ENCODE measurements around the gene TMC6.

The TMC6 gene

GRCh38 chr17:78111016-78111726, 17.4 kb downstream of the TMC6 start:
- H3K36me3 ChIP-seq (ENCODE audit: control insufficient read depth, insufficient read depth, low read length): no peaks in the 10 kb centered on the region
- no peak overlapping the region for H3K27ac ChIP-seq (ENCODE audit: low read depth, low read length)
- no peaks in the 10 kb centered on the region for H3K27me3 ChIP-seq (ENCODE audit: control insufficient read depth, insufficient read depth, low read length)
- no peak overlapping the region for H3K4me3 ChIP-seq (ENCODE audit: low read length)
- H3K9ac ChIP-seq (ENCODE audit: low read length): no peak overlapping the region
- no peaks in the 10 kb centered on the region for H3K4me1 ChIP-seq (ENCODE audit: control insufficient read depth, insufficient read depth, low read length)

- no peaks in the 10 kb centered on the region for H3K36me3 ChIP-seq (ENCODE audit: control insufficient read depth, insufficient read depth, low read length)
Measured at GRCh38 chr17:78110363-78111015, 18.1 kb downstream of the TMC6 start.

GRCh38 chr17:78109489-78109761, 19.1 kb downstream of the TMC6 start:
- no peaks in the 10 kb centered on the region for H3K36me3 ChIP-seq (ENCODE audit: control insufficient read depth, insufficient read depth, low read length)
- no peak overlapping the region for H3K27ac ChIP-seq (ENCODE audit: low read depth, low read length)
- no peak overlapping the region for H3K4me3 ChIP-seq (ENCODE audit: low read length)
- H3K27me3 ChIP-seq (ENCODE audit: control insufficient read depth, insufficient read depth, low read length): no peaks in the 10 kb centered on the region
- no peak overlapping the region for H3K9ac ChIP-seq (ENCODE audit: low read length)
- H3K4me1 ChIP-seq (ENCODE audit: control insufficient read depth, insufficient read depth, low read length): peaks cover 2% of the 10 kb centered on the region

More at GRCh38 chr17:78110363-78111015, 18.1 kb downstream of the TMC6 start:
- Histone ChIP-seq H3K27ac (ENCODE audit: low read depth, low read length) (no peak overlapping the region), H3K9ac (ENCODE audit: low read length) (no peak overlapping the region), H3K27me3 (ENCODE audit: control insufficient read depth, insufficient read depth, low read length) (no peaks in the 10 kb centered on the region), H3K4me3 (ENCODE audit: low read length) (no peak overlapping the region), H3K4me1 (ENCODE audit: control insufficient read depth, insufficient read depth, low read length) (peaks cover 2% of the 10 kb centered on the region)

GRCh38 chr17:78108726-78109488, 19.6 kb downstream of the TMC6 start:
- Histone ChIP-seq H3K36me3 (ENCODE audit: control insufficient read depth, insufficient read depth, low read length) (peaks cover 2% of the 10 kb centered on the region), H3K27me3 (ENCODE audit: control insufficient read depth, insufficient read depth, low read length) (no peaks in the 10 kb centered on the region), H3K4me3 (ENCODE audit: low read length) (no peak overlapping the region), H3K4me1 (ENCODE audit: control insufficient read depth, insufficient read depth, low read length) (peaks cover 2% of the 10 kb centered on the region), H3K9ac (ENCODE audit: low read length) (no peak overlapping the region), H3K27ac (ENCODE audit: low read depth, low read length) (no peak overlapping the region)

- H3K27ac ChIP-seq (ENCODE audit: low read depth, low read length): no peak overlapping the region
- no peaks in the 10 kb centered on the region for H3K27me3 ChIP-seq (ENCODE audit: control insufficient read depth, insufficient read depth, low read length)
- H3K4me1 ChIP-seq (ENCODE audit: control insufficient read depth, insufficient read depth, low read length): peaks cover 2% of the 10 kb centered on the region
- H3K9ac ChIP-seq (ENCODE audit: low read length): no peak overlapping the region
- peaks cover 2% of the 10 kb centered on the region for H3K36me3 ChIP-seq (ENCODE audit: control insufficient read depth, insufficient read depth, low read length)
- no peak overlapping the region for H3K4me3 ChIP-seq (ENCODE audit: low read length)
Measured at GRCh38 chr17:78107976-78108725, 20.4 kb downstream of the TMC6 start.

GRCh38 chr17:78107457-78107856, 21.1 kb downstream of the TMC6 start:
- Histone ChIP-seq H3K4me3 (ENCODE audit: low read length) (no peak overlapping the region), H3K36me3 (ENCODE audit: control insufficient read depth, insufficient read depth, low read length) (peaks cover 2% of the 10 kb centered on the region)

GRCh38 chr17:78106211-78106610, 22.3 kb downstream of the TMC6 start:
- H3K27me3 ChIP-seq (ENCODE audit: control insufficient read depth, insufficient read depth, low read length): no peaks in the 10 kb centered on the region

More at GRCh38 chr17:78107457-78107856, 21.1 kb downstream of the TMC6 start:
- H3K27me3 ChIP-seq (ENCODE audit: control insufficient read depth, insufficient read depth, low read length): no peaks in the 10 kb centered on the region
- peaks cover 2% of the 10 kb centered on the region for H3K4me1 ChIP-seq (ENCODE audit: control insufficient read depth, insufficient read depth, low read length)
- no peak overlapping the region for H3K27ac ChIP-seq (ENCODE audit: low read depth, low read length)
- no peak overlapping the region for H3K9ac ChIP-seq (ENCODE audit: low read length)

GRCh38 chr17:78105551-78105950, 23.0 kb downstream of the TMC6 start:
- Histone ChIP-seq H3K36me3 (ENCODE audit: control insufficient read depth, insufficient read depth, low read length) (peaks cover 2% of the 10 kb centered on the region), H3K4me3 (ENCODE audit: low read length) (no peak overlapping the region), H3K4me1 (ENCODE audit: control insufficient read depth, insufficient read depth, low read length) (peaks cover 2% of the 10 kb centered on the region), H3K9ac (ENCODE audit: low read length) (no peak overlapping the region), H3K27ac (ENCODE audit: low read depth, low read length) (no peak overlapping the region), H3K27me3 (ENCODE audit: control insufficient read depth, insufficient read depth, low read length) (no peaks in the 10 kb centered on the region)

More at GRCh38 chr17:78106211-78106610, 22.3 kb downstream of the TMC6 start:
- Histone ChIP-seq H3K4me3 (ENCODE audit: low read length) (no peak overlapping the region), H3K9ac (ENCODE audit: low read length) (no peak overlapping the region), H3K27ac (ENCODE audit: low read depth, low read length) (no peak overlapping the region), H3K4me1 (ENCODE audit: control insufficient read depth, insufficient read depth, low read length) (peaks cover 2% of the 10 kb centered on the region), H3K36me3 (ENCODE audit: control insufficient read depth, insufficient read depth, low read length) (peaks cover 2% of the 10 kb centered on the region)

GRCh38 chr17:78105101-78105500, 23.5 kb downstream of the TMC6 start:
- Histone ChIP-seq H3K27ac (ENCODE audit: low read depth, low read length) (no peak overlapping the region), H3K9ac (ENCODE audit: low read length) (no peak overlapping the region), H3K36me3 (ENCODE audit: control insufficient read depth, insufficient read depth, low read length) (peaks cover 2% of the 10 kb centered on the region), H3K4me1 (ENCODE audit: control insufficient read depth, insufficient read depth, low read length) (peaks cover 2% of the 10 kb centered on the region), H3K27me3 (ENCODE audit: control insufficient read depth, insufficient read depth, low read length) (no peaks in the 10 kb centered on the region), H3K4me3 (ENCODE audit: low read length) (no peak overlapping the region)

GRCh38 chr17:78104540-78104941, 24.0 kb downstream of the TMC6 start:
- H3K4me1 ChIP-seq (ENCODE audit: control insufficient read depth, insufficient read depth, low read length): peaks cover 2% of the 10 kb centered on the region
- H3K4me3 ChIP-seq (ENCODE audit: low read length): no peak overlapping the region
- H3K27me3 ChIP-seq (ENCODE audit: control insufficient read depth, insufficient read depth, low read length): no peaks in the 10 kb centered on the region
- H3K36me3 ChIP-seq (ENCODE audit: control insufficient read depth, insufficient read depth, low read length): peaks cover 6% of the 10 kb centered on the region
- H3K9ac ChIP-seq (ENCODE audit: low read length): no peak overlapping the region
- no peak overlapping the region for H3K27ac ChIP-seq (ENCODE audit: low read depth, low read length)

GRCh38 chr17:78103311-78103710, 25.2 kb downstream of the TMC6 start:
- H3K36me3 ChIP-seq (ENCODE audit: control insufficient read depth, insufficient read depth, low read length): peaks cover 11% of the 10 kb centered on the region
- H3K27me3 ChIP-seq (ENCODE audit: control insufficient read depth, insufficient read depth, low read length): no peaks in the 10 kb centered on the region
- H3K9ac ChIP-seq (ENCODE audit: low read length): no peak overlapping the region
- H3K4me3 ChIP-seq (ENCODE audit: low read length): no peak overlapping the region
- H3K27ac ChIP-seq (ENCODE audit: low read depth, low read length): no peak overlapping the region
- H3K4me1 ChIP-seq (ENCODE audit: control insufficient read depth, insufficient read depth, low read length): peaks cover 2% of the 10 kb centered on the region

GRCh38 chr17:78101542-78101941, 27.0 kb downstream of the TMC6 start:
- H3K36me3 ChIP-seq (ENCODE audit: control insufficient read depth, insufficient read depth, low read length): peaks cover 21% of the 10 kb centered on the region
- H3K4me3 ChIP-seq (ENCODE audit: low read length): no peak overlapping the region
- H3K27me3 ChIP-seq (ENCODE audit: control insufficient read depth, insufficient read depth, low read length): no peaks in the 10 kb centered on the region
- H3K9ac ChIP-seq (ENCODE audit: low read length): no peak overlapping the region
- no peak overlapping the region for H3K27ac ChIP-seq (ENCODE audit: low read depth, low read length)
- peaks cover 2% of the 10 kb centered on the region for H3K4me1 ChIP-seq (ENCODE audit: control insufficient read depth, insufficient read depth, low read length)
